Measurements from ENCODE around the gene SUFU.

- no peak for TF ChIP-seq GATA3 (IDR thresholded peaks at IDR 0.05; ENCODE audit: low read depth, low read length)
- TF ChIP-seq GATA2 (IDR thresholded peaks at IDR 0.05; ENCODE audit: low read depth, low read length), result no peak
Observed at GRCh38 chr10:102565793-102566192, 62.0 kb downstream of the SUFU start.

All from SH-SY5Y (cell line).